K562 (cell line): ENCODE measurements around the gene PRPF38A. TPM values are rescaled to one million over a fixed set of nuclear protein-coding genes. Genes with fewer than 3 reads are reported as not detected.

Source experiments
- ATAC-seq: fragments of 200-7000 bp; cut with Tn5 transposase; 3 replicates; pipeline ENCODE4 v1.9.1; 2020; ENCODE audit warnings: moderate library complexity
- BruUV-seq: library from RNA; stranded (reverse); fragments of 400-500 nt; replicated peaks from 2 replicates; lab custom pipeline; 2021; lab: Mats Ljungman, UMichigan
- CTCF ChIA-PET: fragments of 300-600 bp; formaldehyde crosslinking; extraction: SDS; loops from one replicate; lab custom pipeline; 2021; ENCODE audit warnings: low intra/inter-chr PET ratio; lab: Yijun Ruan, JAX
- POLR2A ChIA-PET: fragments of 300-600, 350-650 bp; sonication (Branson Sonifier 250); formaldehyde crosslinking; extraction: SDS; loops from one replicate; lab custom pipeline; 2021; ENCODE audit warnings: antibody characterized with exemption, inconsistent platforms; lab: Yijun Ruan, JAX
- DNase-seq, 4 experiments: peaks; one replicate each; pipeline versions ENCODE4 v3.0.0 to v3.0.0-alpha.2; 2011 to 2018; ENCODE audit warnings: low spot score in 3 of 4, mixed read lengths in 3 of 4; ENCODE audit errors: extremely low read depth in 1 of 4
- FAIRE-seq: peaks from 2 replicates; lab custom pipeline; 2011; peaks lifted over from hg19 to GRCh38; lab: Jason Lieb, UNC
- H2AFZ ChIP-seq: 2 replicates; pipeline ENCODE4 v1.6.0; 2011; ENCODE audit warnings: low read depth, low read length, control low read depth, inconsistent platforms
- H3K27ac ChIP-seq: fragments of 200-600 bp; 3 replicates; pipeline ENCODE4 v1.8.0; 2011; ENCODE audit warnings: low read depth, mild to moderate bottlenecking, control low read depth, inconsistent platforms, low read length, moderate library complexity, mixed read lengths; ENCODE audit errors: extremely low read depth
- H3K27me3 ChIP-seq, 2 experiments: fragments of 300-600 bp in 1 of 2; 2 replicates in 1 of 2; 3 replicates in 1 of 2; pipeline versions ENCODE4 v1.6.0 to v1.8.0; 2011; ENCODE audit warnings: inconsistent platforms in 2 of 2, low read length in 2 of 2, mild to moderate bottlenecking in 1 of 2, mixed read lengths in 1 of 2, moderate library complexity in 1 of 2; ENCODE audit not compliant: control insufficient read depth in 2 of 2, insufficient read depth in 2 of 2
- H3K36me3 ChIP-seq: fragments of 300-600 bp; 3 replicates; pipeline ENCODE4 v1.8.0; 2011; ENCODE audit warnings: mild to moderate bottlenecking, low read length, inconsistent platforms; ENCODE audit not compliant: control insufficient read depth, insufficient read depth
- H3K4me1 ChIP-seq, 2 experiments: fragments of 200-600 bp in 1 of 2; replicated peaks in 1 of 2; 2 replicates in 1 of 2; 3 replicates in 1 of 2; pipeline versions ENCODE4 v1.5.1 to v1.8.0; 2011; ENCODE audit warnings: inconsistent platforms in 2 of 2, low read length in 2 of 2, mild to moderate bottlenecking in 1 of 2, mixed read lengths in 1 of 2, moderate library complexity in 1 of 2; ENCODE audit not compliant: control insufficient read depth in 2 of 2, insufficient read depth in 2 of 2
- H3K4me2 ChIP-seq: 2 replicates; pipeline ENCODE4 v1.6.1; 2011; ENCODE audit warnings: low read length, control low read depth, inconsistent platforms, mixed read lengths; ENCODE audit not compliant: insufficient read depth
- H3K4me3 ChIP-seq: fragments of 200-600 bp; sonication (generic), shearing (Covaris generic); 2 replicates; pipeline ENCODE4 v1.5.1; 2016; ENCODE audit warnings: control low read depth, inconsistent platforms
- H3K79me2 ChIP-seq: fragments of 200-600 bp; 3 replicates; pipeline ENCODE4 v1.8.0; 2011; ENCODE audit warnings: low read length, inconsistent platforms; ENCODE audit not compliant: control insufficient read depth, insufficient read depth
- H3K9ac ChIP-seq, 2 experiments: 2 replicates each; pipeline versions ENCODE4 v1.6.0 to v1.6.1; 2011; ENCODE audit warnings: low read depth in 2 of 2, low read length in 2 of 2, control low read depth in 1 of 2, inconsistent platforms in 1 of 2, mild to moderate bottlenecking in 1 of 2, mixed read lengths in 1 of 2; ENCODE audit not compliant: insufficient read depth in 1 of 2
- H3K9me1 ChIP-seq: one replicate; pipeline ENCODE4 v1.6.0; 2011; ENCODE audit warnings: inconsistent platforms, mild to moderate bottlenecking, low read length, moderate library complexity; ENCODE audit not compliant: control insufficient read depth, insufficient read depth
- H3K9me3 ChIP-seq: replicated peaks from 2 replicates; pipeline ENCODE4 v1.5.1; 2011; ENCODE audit warnings: low read depth, low read length, inconsistent platforms; ENCODE audit not compliant: control insufficient read depth, insufficient read depth
- H4K20me1 ChIP-seq: replicated peaks from 2 replicates; pipeline ENCODE4 v1.6.1; 2011; ENCODE audit warnings: low read length, inconsistent platforms, mixed read lengths; ENCODE audit not compliant: control insufficient read depth, insufficient read depth
- ADNP ChIP-seq: fragments of 200-800 bp; sonication (Bioruptor generic); IDR thresholded peaks from 2 replicates; pipeline ENCODE4 v1.6.1; 2016; ENCODE audit warnings: missing genetic modification characterization, missing compliant biosample characterization
- BCOR ChIP-seq: fragments of 450-650 bp; IDR thresholded peaks from 2 replicates; pipeline ENCODE4 v1.6.1; 2016
- CBFB ChIP-seq: sonication (generic); formaldehyde crosslinking; IDR thresholded peaks from 2 replicates; pipeline ENCODE4 v1.4.0; 2020; ENCODE audit warnings: mild to moderate bottlenecking, missing genetic modification reagents
- DDX20 ChIP-seq: fragments of 450-650 bp; IDR thresholded peaks from 2 replicates; pipeline ENCODE4 v1.6.1; 2016; ENCODE audit warnings: missing genetic modification characterization, low read depth, mild to moderate bottlenecking, missing compliant biosample characterization, moderate library complexity
- HOXB6 ChIP-seq: fragments of 250-450 bp; sonication (Bioruptor Pico); IDR thresholded peaks from 2 replicates; pipeline ENCODE4 v1.5.1; 2022; ENCODE audit warnings: mild to moderate bottlenecking, borderline replicate concordance
- JUND ChIP-seq, 2 experiments: IDR thresholded peaks; 2 replicates in 1 of 2; 3 replicates in 1 of 2; pipeline ENCODE4 v1.6.1; 2011; ENCODE audit warnings: borderline replicate concordance in 2 of 2, low read depth in 2 of 2, low read length in 2 of 2, improper control_type of control experiment in 1 of 2, missing biosample characterization in 1 of 2, missing genetic modification characterization in 1 of 2, missing genetic modification reagents in 1 of 2
- RBM25 ChIP-seq: fragments of 200-400 bp; formaldehyde crosslinking; IDR thresholded peaks from 2 replicates; pipeline ENCODE4 v1.6.1; 2018; ENCODE audit warnings: low read length, low read depth, moderate library complexity; ENCODE audit not compliant: severe bottlenecking
- SRSF7 ChIP-seq: fragments of 200-400 bp; formaldehyde crosslinking; optimal IDR thresholded peaks from 2 replicates; pipeline ENCODE3; 2017; ENCODE audit warnings: mild to moderate bottlenecking, low read depth, low read length
- STAT5A ChIP-seq: IDR thresholded peaks from 2 replicates; pipeline ENCODE4 v1.6.1; 2012; ENCODE audit warnings: low read length, inconsistent platforms, borderline replicate concordance
- TCF7L2 ChIP-seq: fragments of 150-350 bp; IDR thresholded peaks from 2 replicates; pipeline ENCODE4 v1.6.1; 2016; ENCODE audit warnings: low read depth, mild to moderate bottlenecking, low read length, moderate library complexity
- ZNF3 ChIP-seq: fragments of 250-450 bp; sonication (Bioruptor Pico); IDR thresholded peaks from 2 replicates; pipeline ENCODE4 v1.5.0; 2021; ENCODE audit warnings: mild to moderate bottlenecking, moderate library complexity
- WGBS: fragments of 100-300 bp; shearing (Covaris generic); methylation state at CpG from one replicate; pipeline ENCODE4 v1.1.6; 2016; ENCODE audit warnings: low coverage, mixed read lengths; ENCODE audit not compliant: insufficient coverage; ENCODE audit errors: missing lambda C conversion rate; 5-methylcytosine and 5-hydroxymethylcytosine counted together
- in situ Hi-C: fragments of 300-500 bp; cut with MboI; formaldehyde crosslinking; loops from 4 replicates; pipeline ENCODE4 v1.15.0; 2018; ENCODE audit warnings: inconsistent platforms, mixed read lengths
- intact Hi-C: fragments of 100-400 bp; cut with micrococcal nuclease; formaldehyde crosslinking; loops from 2 replicates; pipeline ENCODE4 v1.14.2; 2022
- polyA plus RNA-seq, 8 experiments: library from polyadenylated mRNA; depleted of rRNA in 4 of 8; stranded (reverse) in 5 of 8; unstranded in 3 of 8; fragments of >200 nt; fragmentation: Nextera tagmentation in 2 of 8; fragmentation: Illumina TruSeq in 1 of 8; extraction: Ambion mirVana in 2 of 8; extraction: Trizol in 1 of 8; gene quantifications; 2 replicates each; pipeline versions ENCODE4 v1.2.1 to v1.2.3, GENCODE V29; 2011 to 2014; ENCODE audit warnings: inconsistent platforms in 1 of 8, missing spikeins in 1 of 8
- total RNA-seq, 7 experiments: library from RNA; depleted of rRNA in 6 of 7; stranded (reverse); fragments of >200 nt in 6 of 7; fragmentation: Illumina TruSeq in 2 of 7; extraction: Trizol in 2 of 7; gene quantifications; 2 replicates each; pipeline versions ENCODE4 v1.2.1 to v1.2.3, GENCODE V29; 2011 to 2021; ENCODE audit warnings: low replicate concordance in 1 of 7
- TF ChIP-seq, protein P1 (sequence below): fragments of 250-450 bp; sonication (Bioruptor Pico); IDR thresholded peaks from 2 replicates; pipeline ENCODE4 v1.8.0; 2022; ENCODE audit warnings: moderate library complexity, mild to moderate bottlenecking, inconsistent platforms
- TF ChIP-seq, protein P2 (sequence below): fragments of 250-450 bp; sonication (Bioruptor Pico); IDR thresholded peaks from 2 replicates; pipeline ENCODE4 v1.9.0; 2021; ENCODE audit warnings: mild to moderate bottlenecking, inconsistent platforms

Gene PRPF38A
- total and polyA plus RNA-seq, 9 of the 15 experiments (the other 6 are each of a cell fraction or from before 2014, with no cell fraction given): 53.6 to 198 (median 89.2) TPM

DNA sequence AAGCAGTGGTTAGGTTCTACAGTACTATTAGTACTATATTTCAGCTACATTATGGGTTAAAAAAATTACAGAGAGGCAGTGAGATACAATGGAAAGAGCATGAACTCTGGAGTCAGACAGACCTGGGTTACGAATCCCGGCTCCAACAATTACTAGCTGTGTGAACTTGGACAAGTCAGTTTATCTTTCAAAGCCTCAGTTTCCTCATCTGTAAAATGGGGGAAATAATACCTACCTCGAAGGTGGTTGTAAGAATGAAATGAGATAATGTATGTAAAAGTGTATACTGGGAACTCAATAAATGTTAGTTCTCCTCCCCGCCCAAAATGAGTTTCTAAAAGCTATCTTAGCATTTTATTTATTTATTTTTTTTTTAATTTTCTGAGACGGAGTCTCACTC, 59.5 kb downstream of the PRPF38A start:
- no peak for ATAC-seq
- Histone ChIP-seq H3K4me1 (no peaks in the 10 kb centered on the region), H3K79me2 (no peaks in the 10 kb centered on the region), H3K4me3 (no peak overlapping the region), H2AFZ (no peak overlapping the region), H4K20me1 (no peaks in the 10 kb centered on the region), H3K36me3 (peaks cover 7% of the 10 kb centered on the region; the same call in 2 of the 3 replicates)
- DNase-seq: no peak
- CTCF ChIA-PET: no interaction called here
- TF ChIP-seq TCF7L2: no peak
- TF ChIP-seq STAT5A: no peak
- no peak for TF ChIP-seq CBFB (CRISPR knock-in tag)
- TF ChIP-seq SRSF7: no peak
- TF ChIP-seq, protein P1, sequence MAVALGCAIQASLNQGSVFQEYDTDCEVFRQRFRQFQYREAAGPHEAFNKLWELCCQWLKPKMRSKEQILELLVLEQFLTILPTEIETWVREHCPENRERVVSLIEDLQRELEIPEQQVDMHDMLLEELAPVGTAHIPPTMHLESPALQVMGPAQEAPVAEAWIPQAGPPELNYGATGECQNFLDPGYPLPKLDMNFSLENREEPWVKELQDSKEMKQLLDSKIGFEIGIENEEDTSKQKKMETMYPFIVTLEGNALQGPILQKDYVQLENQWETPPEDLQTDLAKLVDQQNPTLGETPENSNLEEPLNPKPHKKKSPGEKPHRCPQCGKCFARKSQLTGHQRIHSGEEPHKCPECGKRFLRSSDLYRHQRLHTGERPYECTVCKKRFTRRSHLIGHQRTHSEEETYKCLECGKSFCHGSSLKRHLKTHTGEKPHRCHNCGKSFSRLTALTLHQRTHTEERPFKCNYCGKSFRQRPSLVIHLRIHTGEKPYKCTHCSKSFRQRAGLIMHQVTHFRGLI (CRISPR knock-in tag): no peak
- TF ChIP-seq DDX20 (tag): no peak
- TF ChIP-seq RBM25: peak; percentile 94
- TF ChIP-seq ZNF3 (CRISPR knock-in tag): no peak
- TF ChIP-seq JUND (IDR thresholded peaks at IDR 0.05; ENCODE audit: borderline replicate concordance, low read depth, low read length): no peak
- TF ChIP-seq JUND (tag; IDR thresholded peaks at IDR 0.05; ENCODE audit: borderline replicate concordance, low read depth, low read length): no peak
- TF ChIP-seq HOXB6: no peak
- TF ChIP-seq, protein P2, sequence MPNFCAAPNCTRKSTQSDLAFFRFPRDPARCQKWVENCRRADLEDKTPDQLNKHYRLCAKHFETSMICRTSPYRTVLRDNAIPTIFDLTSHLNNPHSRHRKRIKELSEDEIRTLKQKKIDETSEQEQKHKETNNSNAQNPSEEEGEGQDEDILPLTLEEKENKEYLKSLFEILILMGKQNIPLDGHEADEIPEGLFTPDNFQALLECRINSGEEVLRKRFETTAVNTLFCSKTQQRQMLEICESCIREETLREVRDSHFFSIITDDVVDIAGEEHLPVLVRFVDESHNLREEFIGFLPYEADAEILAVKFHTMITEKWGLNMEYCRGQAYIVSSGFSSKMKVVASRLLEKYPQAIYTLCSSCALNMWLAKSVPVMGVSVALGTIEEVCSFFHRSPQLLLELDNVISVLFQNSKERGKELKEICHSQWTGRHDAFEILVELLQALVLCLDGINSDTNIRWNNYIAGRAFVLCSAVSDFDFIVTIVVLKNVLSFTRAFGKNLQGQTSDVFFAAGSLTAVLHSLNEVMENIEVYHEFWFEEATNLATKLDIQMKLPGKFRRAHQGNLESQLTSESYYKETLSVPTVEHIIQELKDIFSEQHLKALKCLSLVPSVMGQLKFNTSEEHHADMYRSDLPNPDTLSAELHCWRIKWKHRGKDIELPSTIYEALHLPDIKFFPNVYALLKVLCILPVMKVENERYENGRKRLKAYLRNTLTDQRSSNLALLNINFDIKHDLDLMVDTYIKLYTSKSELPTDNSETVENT: no peak
- TF ChIP-seq ADNP (tag): peak; percentile 39; the same call in 1 of the 2 replicates
- peak; percentile 59 for TF ChIP-seq BCOR
- TF ChIP-seq, all 486 proteins: peak for 3
- no peak for FAIRE-seq
- H3K9me1 ChIP-seq: no peaks in the 10 kb centered on the region
- no peaks in the 10 kb centered on the region for H3K9me3 ChIP-seq
- no peak overlapping the region for H3K4me2 ChIP-seq
- no TSS peak for BruUV-seq
- POLR2A ChIA-PET: interaction anchor here (0.6 to 1.2 kb wide), 5 partner anchors 9 to 60 kb away, joined by 3 to 4 read pairs (median 3); no protein-coding TSS in a partner anchor
- WGBS: 91% methylated on average over 5 of the region's 5 CpGs
- in situ Hi-C loops (no loop called here), intact Hi-C loops (no loop called here)
- H3K27ac ChIP-seq: no peak overlapping the region
- H3K27me3 ChIP-seq: no peaks in the 10 kb centered on the region
- H3K9ac ChIP-seq: no peak overlapping the region
